Fibroblast of lung (primary cell): Measurements from ENCODE around the gene GPR119. TPM values are rescaled to one million over a fixed set of nuclear protein-coding genes. Genes with fewer than 3 reads are reported as not detected.

Source experiments
- DNase-seq, 2 donors: peaks; one replicate each; pipeline versions ENCODE4 v3.0.0 to v3.0.0-alpha.2; 2010; ENCODE audit warnings: low read depth in 2 of 2
- H2AFZ ChIP-seq: 2 replicates; pipeline ENCODE4 v1.5.1; 2012; ENCODE audit warnings: low read length, control low read depth, inconsistent platforms
- H3K27ac ChIP-seq: 2 replicates; pipeline ENCODE4 v1.5.1; 2011; ENCODE audit warnings: low read length, control low read depth; ENCODE audit not compliant: insufficient read depth
- H3K27me3 ChIP-seq: 2 replicates; pipeline ENCODE4 v1.5.1; 2011; ENCODE audit warnings: mild to moderate bottlenecking, low read length; ENCODE audit not compliant: control insufficient read depth, insufficient read depth
- H3K36me3 ChIP-seq: 2 replicates; pipeline ENCODE4 v1.5.1; 2011; ENCODE audit warnings: low read length; ENCODE audit not compliant: control insufficient read depth, insufficient read depth
- H3K4me1 ChIP-seq: 2 replicates; pipeline ENCODE4 v1.5.1; 2011; ENCODE audit warnings: low read length; ENCODE audit not compliant: control insufficient read depth, insufficient read depth; ENCODE audit errors: extremely low read depth
- H3K4me2 ChIP-seq: 2 replicates; pipeline ENCODE4 v1.5.1; 2011; ENCODE audit warnings: low read length, control low read depth; ENCODE audit not compliant: insufficient read depth; ENCODE audit errors: extremely low read depth
- H3K4me3 ChIP-seq, 4 experiments: fragments of 200-600 bp in 1 of 4; sonication (generic) in 1 of 4; replicated peaks in 1 of 4; 2 replicates each; pipeline ENCODE4 v1.5.1; 2011 to 2016; ENCODE audit warnings: low read length in 4 of 4, low read depth in 3 of 4, mild to moderate bottlenecking in 3 of 4, control low read depth in 2 of 4, inconsistent platforms in 1 of 4, mixed read lengths in 1 of 4; ENCODE audit not compliant: insufficient read depth in 1 of 4; ENCODE audit errors: control extremely low read depth in 1 of 4
- H3K79me2 ChIP-seq: 2 replicates; pipeline ENCODE4 v1.5.1; 2012; ENCODE audit warnings: mild to moderate bottlenecking, low read length, inconsistent platforms; ENCODE audit not compliant: control insufficient read depth, insufficient read depth
- H3K9ac ChIP-seq: 2 replicates; pipeline ENCODE4 v1.5.1; 2011; ENCODE audit warnings: mild to moderate bottlenecking, low read length, control low read depth; ENCODE audit not compliant: insufficient read depth
- H3K9me3 ChIP-seq: 2 replicates; pipeline ENCODE4 v1.5.1; 2012; ENCODE audit warnings: low read depth, low read length; ENCODE audit not compliant: control insufficient read depth, insufficient read depth
- H4K20me1 ChIP-seq: 2 replicates; pipeline ENCODE4 v1.5.1; 2011; ENCODE audit warnings: low read length; ENCODE audit not compliant: control insufficient read depth, insufficient read depth; ENCODE audit errors: extremely low read depth
- CTCF ChIP-seq, 2 donors: IDR thresholded peaks in 1 of 2; conservative IDR thresholded peaks in 1 of 2; 1 replicate in 1 of 2; 2 replicates in 1 of 2; pipeline ENCODE4 v1.5.1; 2011 to 2012; ENCODE audit warnings: low read length in 2 of 2, control low read depth in 1 of 2, inconsistent platforms in 1 of 2, low read depth in 1 of 2, mild to moderate bottlenecking in 1 of 2
- polyA plus RNA-seq, 2 donors: library from polyadenylated mRNA; depleted of rRNA in 1 of 2; stranded (reverse) in 1 of 2; unstranded in 1 of 2; fragments of >200 nt; gene quantifications; 2 replicates each; pipeline ENCODE4 v1.2.1, GENCODE V29; 2011 to 2012; ENCODE audit warnings: missing spikeins in 1 of 2
- total RNA-seq: library from RNA; depleted of rRNA; stranded (reverse); fragments of >200 nt; gene quantifications from 2 replicates; pipeline ENCODE4 v1.2.1, GENCODE V29; 2014

The GPR119 gene
- total and polyA plus RNA-seq, 2 donors (not counting 1 experiment from before 2014, with no cell fraction given): not detected

- DNase-seq: no peak
- H3K4me2 ChIP-seq: no peak overlapping the region
- no peaks in the 10 kb centered on the region for H3K27me3 ChIP-seq
- no peak overlapping the region for H3K4me3 ChIP-seq
- no peaks in the 10 kb centered on the region for H3K4me1 ChIP-seq
- no peaks in the 10 kb centered on the region for H3K79me2 ChIP-seq
- no peak overlapping the region for H3K27ac ChIP-seq
- H4K20me1 ChIP-seq: no peaks in the 10 kb centered on the region
- no peak overlapping the region for H2AFZ ChIP-seq
- TF ChIP-seq CTCF (conservative IDR thresholded peaks at IDR 0.05 in 1 of 2, IDR thresholded peaks at IDR 0.05 in 1 of 2; ENCODE audit: low read depth in 1 of 2, low read length in 2 of 2): no peak
- H3K36me3 ChIP-seq: no peaks in the 10 kb centered on the region
- H3K9me3 ChIP-seq: no peaks in the 10 kb centered on the region
- no peak overlapping the region for H3K9ac ChIP-seq
Measured at GRCh38 chrX:130336531-130336930, 48.9 kb downstream of the GPR119 start.

Other genes starting within 250 kb of the GPR119 start
- 18.2 and 23.1 TPM in 2 replicates for gene AIFM1, start 219.8 kb downstream of the GPR119 start, total RNA-seq
- 36.1 and 47.1 TPM in 2 replicates for gene AIFM1, start 219.8 kb downstream of the GPR119 start, polyA plus RNA-seq
- 12.6 and 18.3 TPM in 2 replicates for gene RAB33A, start 213.7 kb downstream of the GPR119 start, total RNA-seq
- gene RAB33A, start 213.7 kb downstream of the GPR119 start, polyA plus RNA-seq: 2.8 and 4.0 TPM in 2 replicates
- gene ZNF280C, start 116.8 kb downstream of the GPR119 start, total RNA-seq: 2.3 and 4.1 TPM in 2 replicates
- gene ZNF280C, start 116.8 kb downstream of the GPR119 start, polyA plus RNA-seq: 7.6 and 8.7 TPM in 2 replicates
- gene SLC25A14, start 45.8 kb downstream of the GPR119 start, total RNA-seq: 8.0 and 11.2 TPM in 2 replicates
- 11.9 and 15.2 TPM in 2 replicates for gene SLC25A14, start 45.8 kb downstream of the GPR119 start, polyA plus RNA-seq
- 32.0 and 37.2 TPM in 2 replicates for gene RBMX2, start 16.3 kb upstream of the GPR119 start, total RNA-seq
- gene RBMX2, start 16.3 kb upstream of the GPR119 start, polyA plus RNA-seq: 20.8 and 22.0 TPM in 2 replicates